GM12891 (cell line): ENCODE data around the gene APC.
"Not testable (repeated sequence)": the region's sequence is repeated elsewhere in the genome, so short reads cannot be mapped to it uniquely, and the experiment has no call there.

Experiments used
- DNase-seq: peaks from one replicate; pipeline ENCODE4 v3.0.0; 2011; ENCODE audit warnings: low spot score; ENCODE audit not compliant: insufficient read length
- FAIRE-seq: peaks from 2 replicates; lab custom pipeline; 2011; peaks lifted over from hg19 to GRCh38; lab: Jason Lieb, UNC
- PAX5 ChIP-seq: IDR thresholded peaks from 2 replicates; pipeline ENCODE4 v1.6.1; 2011; ENCODE audit warnings: low read length, moderate library complexity, mild to moderate bottlenecking; ENCODE audit not compliant: insufficient read depth, severe bottlenecking
- POLR2A ChIP-seq: IDR thresholded peaks from 2 replicates; pipeline ENCODE4 v1.6.1; 2011; ENCODE audit warnings: low read depth, low read length, control low read depth
- POLR2AphosphoS5 ChIP-seq: IDR thresholded peaks from 2 replicates; pipeline ENCODE4 v1.6.1; 2011; ENCODE audit warnings: low read depth, low read length, control low read depth
- POU2F2 ChIP-seq: IDR thresholded peaks from 2 replicates; pipeline ENCODE4 v1.6.1; 2011; ENCODE audit warnings: low read depth, mild to moderate bottlenecking, control low read depth, low read length, moderate library complexity
- SPI1 ChIP-seq: IDR thresholded peaks from 2 replicates; pipeline ENCODE4 v1.6.1; 2011; ENCODE audit warnings: low read depth, low read length, control low read depth
- TAF1 ChIP-seq: IDR thresholded peaks from 2 replicates; pipeline ENCODE4 v1.6.1; 2011; ENCODE audit warnings: low read depth, low read length, control low read depth

APC gene

GRCh38 chr5:112883192-112883591 lies 145.5 kb downstream of the APC start:
- FAIRE-seq (no peak), DNase-seq (no peak)

GRCh38 chr5:112885001-112885400 lies 147.3 kb downstream of the APC start:
- no peak for TF ChIP-seq SPI1
- no peak for TF ChIP-seq POLR2A
- TF ChIP-seq PAX5, result no peak
- no peak for TF ChIP-seq POLR2AphosphoS5
- TF ChIP-seq POU2F2, result no peak
- FAIRE-seq (no peak), DNase-seq (no peak)

More at GRCh38 chr5:112883192-112883591, 145.5 kb downstream of the APC start:
- TF ChIP-seq TAF1, result no peak
- TF ChIP-seq PAX5, result no peak
- TF ChIP-seq POLR2AphosphoS5, result no peak
- no peak for TF ChIP-seq SPI1
- no peak for TF ChIP-seq POLR2A
- TF ChIP-seq POU2F2, result no peak

GRCh38 chr5:112886975-112887374 lies 149.3 kb downstream of the APC start:
- TF ChIP-seq PAX5 (no peak), POU2F2 (no peak), TAF1 (no peak), SPI1 (no peak), POLR2A (no peak), POLR2AphosphoS5 (no peak)
- no peak for DNase-seq
- FAIRE-seq, result no peak

- FAIRE-seq, DNase-seq: not testable (repeated sequence)
Measured at GRCh38 chr5:112892066-112892465, 154.4 kb downstream of the APC start.

- TF ChIP-seq SPI1 (no peak), POU2F2 (no peak), POLR2AphosphoS5 (no peak), TAF1 (no peak), POLR2A (no peak)
- no peak for DNase-seq
- FAIRE-seq, result no peak
Measured at GRCh38 chr5:112892776-112893175, 155.1 kb downstream of the APC start.

- FAIRE-seq, result peak; percentile 62
- DNase-seq, result no peak
- TF ChIP-seq SPI1, result peak; percentile 48; the same call in 1 of the 2 replicates
- TF ChIP-seq POLR2A, result no peak
Measured at GRCh38 chr5:112895682-112896081, 158.0 kb downstream of the APC start.
